Neural crest cell (in vitro differentiated cells): ENCODE measurements around the gene ABCF2. TPM values are rescaled to one million over a fixed set of nuclear protein-coding genes. Genes with fewer than 3 reads are reported as not detected.
A peak's percentile ranks its signal among the peaks of the same experiment; 100 is the strongest.

Experiments used
- DNase-seq: peaks from one replicate; pipeline ENCODE4 v3.0.0; 2021; ENCODE audit warnings: low read depth, mixed read lengths, low spot score
- H3K27ac Mint-ChIP-seq: one replicate; pipeline ENCODE4 v1.8.0; 2021; ENCODE audit warnings: mild to moderate bottlenecking, mixed read lengths; ENCODE audit not compliant: unreplicated experiment
- H3K27me3 Mint-ChIP-seq: 2 replicates; pipeline ENCODE4 v1.8.0; 2021; ENCODE audit warnings: low read depth, mild to moderate bottlenecking, mixed read lengths
- H3K36me3 Mint-ChIP-seq: 2 replicates; pipeline ENCODE4 v1.8.0; 2021; ENCODE audit warnings: low read depth, mild to moderate bottlenecking, mixed read lengths
- H3K4me1 Mint-ChIP-seq: 2 replicates; pipeline ENCODE4 v1.8.0; 2021; ENCODE audit warnings: mixed read lengths
- H3K4me3 Mint-ChIP-seq: one replicate; pipeline ENCODE4 v1.8.0; 2021; ENCODE audit warnings: mild to moderate bottlenecking, mixed read lengths
- H3K9me3 Mint-ChIP-seq: 2 replicates; pipeline ENCODE4 v1.8.0; 2021; ENCODE audit warnings: mixed read lengths
- total RNA-seq: library from RNA; stranded (reverse); gene quantifications from 2 replicates; pipeline ENCODE4 v1.2.1, GENCODE V29; 2021
- TF ChIP-seq, protein P1 (sequence below): fragments of 200-600 bp; sonication (generic); conservative IDR thresholded peaks from 2 replicates; pipeline ENCODE4 v1.5.0; 2021; ENCODE audit warnings: antibody characterized with exemption, mild to moderate bottlenecking

The ABCF2 gene
- total RNA-seq, 1 donor from 2014 or later: 68.2 TPM

DNA sequence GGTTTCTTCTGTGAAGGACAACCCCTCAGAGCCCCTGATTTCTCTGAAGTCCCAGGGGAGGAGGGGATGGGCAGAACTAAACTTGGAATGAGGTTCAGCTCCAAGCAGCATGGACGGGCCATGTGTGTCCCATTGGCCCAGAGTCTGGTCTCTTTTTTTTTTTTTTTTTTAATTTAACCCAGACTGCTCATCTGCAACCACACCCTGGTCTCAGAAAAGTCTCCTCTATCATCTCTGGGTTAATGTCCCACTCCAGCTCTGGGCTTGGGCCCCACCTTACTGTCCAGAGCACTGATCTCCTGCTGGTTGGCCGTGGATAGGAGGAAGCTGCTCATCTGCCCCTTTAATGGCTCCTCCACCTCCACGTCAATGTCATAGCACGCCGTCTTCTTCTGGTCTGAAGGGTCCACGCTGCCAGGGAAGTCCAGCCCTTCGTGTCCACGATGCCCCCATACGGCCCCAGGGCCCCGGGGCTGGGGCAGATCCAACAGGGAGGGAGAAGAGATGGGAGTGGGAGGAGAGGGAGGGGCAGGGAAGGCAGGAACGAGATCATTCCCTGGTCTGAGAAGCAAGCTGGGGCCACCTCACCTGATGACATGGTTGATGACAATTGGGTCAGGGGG is 12.9 kb upstream of the ABCF2 start:
- no peak overlapping the region for H3K27ac Mint-ChIP-seq
- H3K27me3 Mint-ChIP-seq: peaks cover 7% of the 10 kb centered on the region
- H3K4me1 Mint-ChIP-seq: peaks cover 24% of the 10 kb centered on the region
- H3K9me3 Mint-ChIP-seq: no peaks in the 10 kb centered on the region
- peaks cover 4% of the 10 kb centered on the region for H3K36me3 Mint-ChIP-seq
- H3K4me3 Mint-ChIP-seq: no peak overlapping the region
- TF ChIP-seq, protein P1, sequence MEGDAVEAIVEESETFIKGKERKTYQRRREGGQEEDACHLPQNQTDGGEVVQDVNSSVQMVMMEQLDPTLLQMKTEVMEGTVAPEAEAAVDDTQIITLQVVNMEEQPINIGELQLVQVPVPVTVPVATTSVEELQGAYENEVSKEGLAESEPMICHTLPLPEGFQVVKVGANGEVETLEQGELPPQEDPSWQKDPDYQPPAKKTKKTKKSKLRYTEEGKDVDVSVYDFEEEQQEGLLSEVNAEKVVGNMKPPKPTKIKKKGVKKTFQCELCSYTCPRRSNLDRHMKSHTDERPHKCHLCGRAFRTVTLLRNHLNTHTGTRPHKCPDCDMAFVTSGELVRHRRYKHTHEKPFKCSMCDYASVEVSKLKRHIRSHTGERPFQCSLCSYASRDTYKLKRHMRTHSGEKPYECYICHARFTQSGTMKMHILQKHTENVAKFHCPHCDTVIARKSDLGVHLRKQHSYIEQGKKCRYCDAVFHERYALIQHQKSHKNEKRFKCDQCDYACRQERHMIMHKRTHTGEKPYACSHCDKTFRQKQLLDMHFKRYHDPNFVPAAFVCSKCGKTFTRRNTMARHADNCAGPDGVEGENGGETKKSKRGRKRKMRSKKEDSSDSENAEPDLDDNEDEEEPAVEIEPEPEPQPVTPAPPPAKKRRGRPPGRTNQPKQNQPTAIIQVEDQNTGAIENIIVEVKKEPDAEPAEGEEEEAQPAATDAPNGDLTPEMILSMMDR: no peak
- no peak for DNase-seq

DNA sequence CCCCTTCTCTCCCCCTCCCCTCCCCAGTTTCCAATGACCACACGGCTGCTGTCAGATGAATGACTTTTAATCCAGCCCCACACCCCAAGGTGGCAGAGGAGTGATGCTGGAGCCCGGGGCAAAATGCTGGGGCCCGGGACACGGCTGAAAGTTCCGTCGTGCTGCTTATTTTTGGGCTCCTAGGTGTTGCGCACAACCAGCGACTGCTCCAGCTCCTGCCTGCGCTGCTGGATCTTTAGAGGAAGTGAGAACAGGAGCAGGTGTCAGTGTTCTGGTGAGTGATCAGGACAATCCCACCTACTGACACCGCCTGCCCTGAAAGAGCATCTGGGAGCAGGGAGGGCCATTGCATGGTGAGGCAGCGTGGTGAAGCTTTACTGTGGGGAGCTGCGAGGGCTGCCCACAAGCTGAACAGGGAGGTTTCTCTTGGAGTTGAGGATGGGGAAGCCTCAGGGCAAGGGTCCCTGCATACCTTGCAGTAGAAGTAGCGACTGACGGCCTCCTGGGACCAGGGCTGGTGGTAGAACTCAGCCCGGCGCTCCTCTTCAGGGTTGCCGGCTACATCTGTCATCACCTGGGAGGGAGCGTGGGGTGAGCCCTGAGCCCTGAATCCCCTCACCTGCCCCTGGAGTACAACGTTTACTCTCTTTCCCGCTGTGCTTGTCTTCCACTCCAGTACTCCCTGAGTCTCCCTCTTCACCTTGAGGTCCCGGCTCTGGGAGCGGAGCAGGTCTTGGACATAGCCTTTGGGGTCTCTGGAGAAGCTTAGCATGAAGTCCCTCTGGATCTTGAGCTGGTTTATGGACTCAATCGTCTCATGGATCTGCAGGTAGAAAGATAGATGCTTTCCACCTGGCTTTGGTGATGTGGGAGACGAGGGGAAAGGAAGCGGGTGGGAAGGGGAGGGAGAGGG is 12.2 kb upstream of the ABCF2 start:
- Mint-ChIP-seq H3K9me3 (no peaks in the 10 kb centered on the region), H3K4me1 (peaks cover 16% of the 10 kb centered on the region), H3K27ac (no peak overlapping the region), H3K36me3 (peaks cover 4% of the 10 kb centered on the region), H3K27me3 (no peaks in the 10 kb centered on the region), H3K4me3 (peak overlapping the region; percentile 19)
- TF ChIP-seq, protein P1: no peak
- no peak for DNase-seq

DNA sequence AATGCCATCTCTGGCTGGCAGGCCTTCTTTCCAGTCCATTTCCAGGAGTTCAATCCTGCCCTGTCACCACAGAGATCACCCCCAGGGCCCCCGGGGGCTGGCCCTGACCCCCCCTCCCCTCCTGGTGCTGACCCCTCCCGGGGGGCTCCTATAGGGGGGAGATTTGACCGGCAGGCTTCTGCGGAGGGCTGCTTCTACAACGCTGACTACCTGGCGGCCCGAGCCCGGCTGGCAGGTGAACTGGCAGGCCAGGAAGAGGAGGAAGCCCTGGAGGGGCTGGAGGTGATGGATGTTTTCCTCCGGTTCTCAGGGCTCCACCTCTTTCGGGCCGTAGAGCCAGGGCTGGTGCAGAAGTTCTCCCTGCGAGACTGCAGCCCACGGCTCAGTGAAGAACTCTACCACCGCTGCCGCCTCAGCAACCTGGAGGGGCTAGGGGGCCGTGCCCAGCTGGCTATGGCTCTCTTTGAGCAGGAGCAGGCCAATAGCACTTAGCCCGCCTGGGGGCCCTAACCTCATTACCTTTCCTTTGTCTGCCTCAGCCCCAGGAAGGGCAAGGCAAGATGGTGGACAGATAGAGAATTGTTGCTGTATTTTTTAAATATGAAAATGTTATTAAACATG is 11.3 kb upstream of the ABCF2 start:
- H3K4me1 Mint-ChIP-seq: peaks cover 13% of the 10 kb centered on the region
- H3K4me3 Mint-ChIP-seq: no peak overlapping the region
- peaks cover 4% of the 10 kb centered on the region for H3K36me3 Mint-ChIP-seq
- no peaks in the 10 kb centered on the region for H3K27me3 Mint-ChIP-seq
- TF ChIP-seq, protein P1: no peak
- DNase-seq: no peak
- H3K9me3 Mint-ChIP-seq: no peaks in the 10 kb centered on the region
- H3K27ac Mint-ChIP-seq: no peak overlapping the region

DNA sequence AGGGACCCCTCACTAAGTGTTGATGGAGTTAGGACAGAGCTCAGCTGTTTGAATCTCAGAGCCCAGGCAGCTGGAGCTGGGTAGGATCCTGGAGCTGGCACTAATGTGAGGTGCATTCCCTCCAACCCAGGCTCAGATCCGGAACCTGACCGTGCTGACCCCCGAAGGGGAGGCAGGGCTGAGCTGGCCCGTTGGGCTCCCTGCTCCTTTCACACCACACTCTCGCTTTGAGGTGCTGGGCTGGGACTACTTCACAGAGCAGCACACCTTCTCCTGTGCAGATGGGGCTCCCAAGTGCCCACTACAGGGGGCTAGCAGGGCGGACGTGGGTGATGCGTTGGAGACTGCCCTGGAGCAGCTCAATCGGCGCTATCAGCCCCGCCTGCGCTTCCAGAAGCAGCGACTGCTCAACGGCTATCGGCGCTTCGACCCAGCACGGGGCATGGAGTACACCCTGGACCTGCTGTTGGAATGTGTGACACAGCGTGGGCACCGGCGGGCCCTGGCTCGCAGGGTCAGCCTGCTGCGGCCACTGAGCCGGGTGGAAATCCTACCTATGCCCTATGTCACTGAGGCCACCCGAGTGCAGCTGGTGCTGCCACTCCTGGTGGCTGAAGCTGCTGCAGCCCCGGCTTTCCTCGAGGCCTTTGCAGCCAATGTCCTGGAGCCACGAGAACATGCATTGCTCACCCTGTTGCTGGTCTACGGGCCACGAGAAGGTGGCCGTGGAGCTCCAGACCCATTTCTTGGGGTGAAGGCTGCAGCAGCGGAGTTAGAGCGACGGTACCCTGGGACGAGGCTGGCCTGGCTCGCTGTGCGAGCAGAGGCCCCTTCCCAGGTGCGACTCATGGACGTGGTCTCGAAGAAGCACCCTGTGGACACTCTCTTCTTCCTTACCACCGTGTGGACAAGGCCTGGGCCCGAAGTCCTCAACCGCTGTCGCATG is 10.5 kb upstream of the ABCF2 start:
- Mint-ChIP-seq H3K27ac (no peak overlapping the region), H3K27me3 (no peaks in the 10 kb centered on the region), H3K4me1 (peaks cover 10% of the 10 kb centered on the region), H3K9me3 (no peaks in the 10 kb centered on the region), H3K36me3 (peaks cover 4% of the 10 kb centered on the region), H3K4me3 (no peak overlapping the region)
- TF ChIP-seq, protein P1: no peak
- no peak for DNase-seq

DNA sequence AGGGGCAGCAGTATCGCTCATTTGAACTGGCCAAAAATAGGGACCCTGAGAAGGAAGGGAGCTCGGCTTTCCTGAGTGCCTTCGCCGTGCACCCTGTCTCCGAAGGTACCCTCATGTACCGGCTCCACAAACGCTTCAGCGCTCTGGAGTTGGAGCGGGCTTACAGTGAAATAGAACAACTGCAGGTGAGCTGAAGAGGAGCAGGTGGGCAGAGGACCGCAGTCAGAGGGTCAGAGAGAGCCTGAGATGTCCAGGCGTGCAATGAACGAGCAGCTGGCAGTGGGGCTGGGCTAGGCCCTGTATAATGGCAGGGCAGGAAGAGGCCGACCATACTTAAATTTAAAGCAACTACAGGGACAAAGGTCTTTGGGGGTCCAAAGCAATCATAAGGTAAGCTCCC is 9.4 kb upstream of the ABCF2 start:
- TF ChIP-seq, protein P1: no peak
- Mint-ChIP-seq H3K27ac (no peak overlapping the region), H3K4me3 (no peak overlapping the region), H3K4me1 (peaks cover 19% of the 10 kb centered on the region), H3K9me3 (no peaks in the 10 kb centered on the region), H3K27me3 (no peaks in the 10 kb centered on the region), H3K36me3 (peaks cover 4% of the 10 kb centered on the region)
- no peak for DNase-seq
